GM19025 (cell line): Measurements from ENCODE around the gene LRP6.

Experiments used
- ATAC-seq: cut with Tn5 transposase; IDR thresholded peaks from one replicate; pipeline ENCODE4 v1.9.1; 2021; ENCODE audit warnings: mild to moderate bottlenecking, low read depth, moderate library complexity; ENCODE audit not compliant: unreplicated experiment

The LRP6 gene

DNA sequence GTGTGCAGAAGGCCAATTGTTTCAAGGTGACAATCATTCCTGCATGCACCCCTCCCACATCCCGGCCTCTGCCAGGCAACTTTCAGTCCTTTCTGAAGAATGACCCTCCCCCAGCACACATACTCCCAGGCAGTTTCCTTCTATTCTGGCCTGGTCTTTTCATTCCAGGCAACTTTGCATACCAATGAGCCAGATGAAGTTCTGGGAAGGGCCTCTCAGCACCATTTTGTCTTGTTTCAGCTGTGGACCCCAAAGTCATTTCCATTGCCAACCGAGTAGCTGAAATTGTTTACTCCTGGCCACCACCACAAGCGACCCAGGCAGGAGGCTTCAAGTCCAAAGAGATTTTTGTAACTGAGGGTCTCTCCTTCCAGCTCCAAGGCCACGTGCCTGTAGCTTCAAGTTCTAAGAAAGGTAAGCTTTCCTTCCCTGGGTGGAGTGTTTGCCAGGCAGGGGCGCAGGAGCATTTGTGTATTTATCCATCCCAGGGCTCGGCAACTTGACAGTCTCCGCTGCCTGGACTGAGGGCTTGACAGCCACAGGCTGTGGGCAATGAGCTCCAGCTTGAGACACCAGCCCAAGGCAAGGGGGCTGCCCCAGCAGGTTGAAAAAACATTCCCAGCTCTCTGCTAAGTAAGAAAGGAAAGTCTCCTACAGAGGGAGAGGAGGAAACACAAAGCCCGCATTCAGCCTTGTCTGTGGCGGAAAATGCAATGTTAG lies 179.7 kb downstream of the LRP6 start:
- no peak for ATAC-seq

DNA sequence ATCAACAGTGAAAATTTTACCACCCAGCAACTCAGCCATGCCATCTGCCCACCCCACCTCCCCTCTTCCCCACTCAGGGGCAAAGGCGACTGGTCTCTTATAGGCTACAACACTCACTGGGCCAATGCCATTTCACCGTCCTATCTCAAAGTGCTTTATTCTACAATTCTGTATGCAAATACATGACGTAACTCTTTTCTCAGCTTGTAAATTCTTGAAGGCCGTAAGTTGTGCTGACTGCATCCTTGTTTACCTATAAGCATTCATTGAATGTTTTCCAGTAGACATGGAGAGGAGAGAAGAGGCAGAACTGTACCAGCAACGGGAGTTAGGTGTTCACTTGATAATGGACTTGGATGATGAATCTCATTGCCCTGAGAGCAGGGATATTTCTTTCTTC lies 180.5 kb downstream of the LRP6 start:
- no peak for ATAC-seq

DNA sequence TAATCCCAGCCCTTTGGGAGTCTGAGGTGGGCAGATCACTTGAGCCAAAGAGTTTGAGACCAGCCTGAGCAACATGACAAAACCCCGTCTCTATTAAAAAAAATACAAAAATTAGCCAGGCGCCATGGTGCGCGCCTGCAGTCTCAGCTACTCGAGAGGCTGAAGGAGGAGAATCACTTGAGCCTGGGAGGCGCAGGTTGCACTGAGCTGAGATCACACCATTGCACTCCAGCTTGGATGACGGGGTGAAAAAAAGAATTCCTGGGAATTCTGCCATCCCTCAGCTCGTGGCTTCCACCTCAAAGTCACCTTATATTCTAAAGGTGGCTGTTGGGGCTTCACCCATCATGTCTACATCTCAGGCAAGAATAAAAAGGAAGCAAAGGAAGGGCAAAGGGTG lies 183.2 kb downstream of the LRP6 start:
- ATAC-seq: no peak

DNA sequence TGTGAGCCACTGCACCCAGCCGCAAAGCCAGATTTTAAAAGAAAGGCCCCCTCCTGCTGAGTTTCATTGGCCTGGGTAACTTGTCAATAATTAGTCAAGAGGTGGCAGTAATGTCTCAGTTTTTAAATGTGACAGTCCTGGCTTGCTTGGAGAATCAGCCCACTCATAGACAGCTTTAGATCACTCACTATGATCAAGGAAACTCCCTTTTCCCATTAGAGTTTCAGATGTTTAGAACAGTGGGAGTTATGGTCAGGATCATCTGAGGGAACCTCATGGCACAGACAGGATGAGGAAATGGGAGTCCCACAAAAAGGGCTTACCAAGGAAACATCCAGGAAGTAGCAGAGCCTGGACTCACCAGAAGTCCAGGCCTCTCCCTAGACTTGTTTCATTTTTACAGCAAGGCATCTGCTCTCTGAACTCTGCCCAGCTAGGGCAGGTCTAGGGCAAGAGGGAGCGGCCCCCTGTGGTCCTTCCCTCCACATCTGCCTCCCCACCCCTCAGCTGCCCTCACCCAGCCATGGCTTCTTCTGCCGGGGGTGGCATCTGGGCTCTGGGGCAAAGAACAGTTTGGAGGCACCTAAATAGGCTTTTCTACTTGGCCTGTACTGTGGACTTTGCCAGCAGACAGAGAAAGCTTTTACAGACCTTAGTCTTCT lies 184.9 kb downstream of the LRP6 start:
- ATAC-seq: no peak

DNA sequence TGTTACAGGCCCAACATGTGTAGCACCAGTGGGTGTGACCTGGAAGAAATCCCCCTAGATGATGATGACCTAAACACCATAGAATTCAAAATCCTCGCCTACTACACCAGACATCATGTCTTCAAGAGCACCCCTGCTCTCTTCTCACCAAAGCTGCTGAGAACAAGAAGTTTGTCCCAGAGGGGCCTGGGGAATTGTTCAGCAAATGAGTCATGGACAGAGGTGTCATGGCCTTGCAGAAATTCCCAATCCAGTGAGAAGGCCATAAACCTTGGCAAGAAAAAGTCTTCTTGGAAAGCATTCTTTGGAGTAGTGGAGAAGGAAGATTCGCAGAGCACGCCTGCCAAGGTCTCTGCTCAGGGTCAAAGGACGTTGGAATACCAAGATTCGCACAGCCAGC lies 187.6 kb downstream of the LRP6 start:
- ATAC-seq: no peak

DNA sequence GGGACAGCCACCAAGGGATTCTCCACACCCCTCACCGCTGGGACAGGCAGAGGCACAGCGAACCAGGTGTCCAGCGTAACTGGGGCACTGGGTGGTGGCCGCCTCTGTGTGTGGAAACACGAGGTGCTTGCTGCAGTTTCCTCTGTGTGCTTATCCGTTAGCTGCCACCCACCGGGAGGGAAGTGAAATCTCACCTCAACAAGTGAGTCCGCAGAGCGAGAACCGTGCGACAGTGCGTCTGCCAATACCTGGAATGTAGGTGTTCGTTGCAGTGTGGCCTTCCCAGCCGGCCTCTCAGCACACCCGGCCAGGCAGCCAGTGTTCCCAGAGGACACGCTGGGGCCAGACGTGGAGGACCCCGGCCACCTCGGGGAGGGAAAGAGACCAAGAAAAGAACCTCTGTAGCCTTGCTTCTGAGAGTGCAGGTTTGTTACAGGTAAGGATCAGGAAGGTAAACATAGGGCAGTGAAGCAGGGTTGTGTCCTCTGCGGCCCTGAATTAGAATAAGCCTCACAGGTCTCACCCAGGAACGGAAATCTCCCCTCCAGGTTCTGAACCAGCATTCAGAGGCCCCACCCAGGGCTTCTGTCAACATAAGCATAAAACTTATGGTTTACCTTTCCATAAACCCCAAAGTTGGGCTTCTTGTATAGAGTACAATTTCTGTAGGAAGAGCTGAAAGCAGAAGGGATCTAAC lies 194.6 kb downstream of the LRP6 start:
- ATAC-seq: no peak

DNA sequence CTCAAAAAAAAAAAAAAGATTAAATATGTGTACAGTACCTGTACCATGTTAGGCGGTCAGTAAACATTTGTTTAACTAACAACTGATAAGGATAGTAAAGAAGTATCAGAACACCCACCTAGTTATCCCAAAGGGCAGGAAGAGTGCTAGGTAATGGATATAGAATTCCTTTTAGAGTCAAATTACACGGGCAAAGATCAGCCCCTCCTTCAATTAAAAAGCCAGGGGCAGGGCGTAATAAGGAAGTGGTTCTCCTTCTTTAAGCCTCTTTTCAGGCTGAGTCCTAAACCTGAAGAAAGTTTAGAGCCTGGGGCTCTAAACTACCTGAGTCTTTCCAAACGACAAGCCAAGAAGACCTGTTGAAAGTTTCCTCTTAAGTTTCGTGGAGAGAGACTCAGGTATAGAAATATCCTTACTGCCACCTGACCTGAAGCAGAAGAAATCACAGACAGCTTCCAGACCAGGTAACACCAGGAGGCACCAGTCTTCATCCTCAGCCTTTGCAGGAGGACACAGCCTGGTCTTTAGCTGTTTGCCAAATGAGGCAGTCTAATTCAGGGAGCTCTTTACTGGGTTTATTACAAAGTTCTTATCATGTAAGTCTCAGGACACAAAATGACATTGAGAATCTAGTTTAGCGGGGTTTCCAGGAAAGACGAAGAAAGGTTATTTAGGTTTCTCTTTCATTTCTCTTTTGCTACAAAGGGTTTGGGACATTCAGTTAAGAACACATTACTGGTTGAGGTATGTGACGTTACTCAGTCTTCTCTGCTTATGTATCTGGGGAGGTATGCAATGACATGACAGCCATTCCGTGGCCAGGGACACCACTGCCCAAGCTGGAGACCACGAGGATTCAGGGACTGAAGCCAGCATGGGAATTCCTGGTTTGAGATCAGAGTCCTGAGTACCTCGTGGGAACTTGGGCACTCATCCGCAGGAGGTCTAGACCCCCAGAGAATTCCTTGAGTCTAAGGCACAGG lies 195.9 kb downstream of the LRP6 start, which contains the start of gene BCL2L14:
BCL2L14 (plus strand) TSS at position 266 of the 983 bp plus-strand sequence. CDS start 8,367 bp downstream, outside the sequence.
- ATAC-seq: no peak

DNA sequence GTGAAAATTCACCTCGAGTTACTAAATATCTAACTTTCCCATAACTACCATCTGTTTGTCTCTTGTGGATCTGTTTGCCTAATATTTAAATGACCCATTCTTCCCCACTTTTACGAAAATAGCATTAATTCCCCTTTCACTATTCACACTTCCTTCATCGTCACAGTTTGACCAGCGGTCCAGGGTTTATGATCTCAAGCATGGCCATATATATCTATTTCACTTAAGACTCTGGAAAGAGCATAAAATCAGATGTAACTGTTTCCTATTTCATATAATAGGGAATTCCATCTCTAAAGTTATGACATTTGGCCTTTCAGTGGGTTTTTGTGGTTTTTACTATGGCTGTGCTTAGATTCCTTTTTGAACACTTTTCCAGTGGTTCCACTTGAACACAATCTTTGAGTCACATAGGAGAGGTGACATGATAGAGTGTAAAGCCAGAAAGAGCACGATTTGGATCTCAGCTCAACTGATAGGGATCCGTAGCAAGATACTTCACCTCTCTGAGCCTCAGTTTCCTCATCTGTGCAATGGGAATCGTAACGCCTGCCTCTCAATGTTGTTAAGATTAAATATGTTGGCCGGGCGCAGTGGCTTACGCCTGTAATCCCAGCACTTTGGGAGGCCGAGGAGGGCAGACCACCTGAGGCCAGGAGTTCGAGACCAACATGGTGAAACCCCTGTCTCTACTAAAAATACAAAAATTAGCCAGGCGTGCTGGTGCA lies 196.9 kb downstream of the LRP6 start:
- ATAC-seq: no peak

DNA sequence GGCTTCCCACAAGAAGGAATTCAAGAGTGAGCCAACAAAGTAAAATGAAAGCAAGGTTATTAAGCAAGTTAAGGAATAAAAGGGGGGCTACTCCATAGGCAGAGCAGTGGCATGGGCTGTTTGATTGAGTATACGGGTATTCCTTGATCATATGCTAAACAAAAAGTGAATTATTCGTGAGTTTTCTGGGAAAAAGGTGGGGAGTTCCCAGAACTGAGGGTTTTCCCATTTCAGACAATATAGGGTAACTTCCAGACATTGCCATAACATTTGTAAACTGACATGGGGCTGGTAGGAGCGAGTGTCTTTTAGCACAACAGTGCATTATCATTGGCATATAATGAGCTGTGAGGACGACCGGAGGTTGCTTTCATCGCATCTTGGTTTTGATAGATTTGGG lies 198.1 kb downstream of the LRP6 start:
- no peak for ATAC-seq
